ENCODE results near the gene RAB44. TPM values are rescaled to one million over a fixed set of nuclear protein-coding genes. Genes with fewer than 3 reads are reported as not detected.

RAB44 gene
- total and polyA plus RNA-seq, 9 of the 15 experiments (the other 6 are each of a cell fraction or from before 2014, with no cell fraction given) = not detected

DNA sequence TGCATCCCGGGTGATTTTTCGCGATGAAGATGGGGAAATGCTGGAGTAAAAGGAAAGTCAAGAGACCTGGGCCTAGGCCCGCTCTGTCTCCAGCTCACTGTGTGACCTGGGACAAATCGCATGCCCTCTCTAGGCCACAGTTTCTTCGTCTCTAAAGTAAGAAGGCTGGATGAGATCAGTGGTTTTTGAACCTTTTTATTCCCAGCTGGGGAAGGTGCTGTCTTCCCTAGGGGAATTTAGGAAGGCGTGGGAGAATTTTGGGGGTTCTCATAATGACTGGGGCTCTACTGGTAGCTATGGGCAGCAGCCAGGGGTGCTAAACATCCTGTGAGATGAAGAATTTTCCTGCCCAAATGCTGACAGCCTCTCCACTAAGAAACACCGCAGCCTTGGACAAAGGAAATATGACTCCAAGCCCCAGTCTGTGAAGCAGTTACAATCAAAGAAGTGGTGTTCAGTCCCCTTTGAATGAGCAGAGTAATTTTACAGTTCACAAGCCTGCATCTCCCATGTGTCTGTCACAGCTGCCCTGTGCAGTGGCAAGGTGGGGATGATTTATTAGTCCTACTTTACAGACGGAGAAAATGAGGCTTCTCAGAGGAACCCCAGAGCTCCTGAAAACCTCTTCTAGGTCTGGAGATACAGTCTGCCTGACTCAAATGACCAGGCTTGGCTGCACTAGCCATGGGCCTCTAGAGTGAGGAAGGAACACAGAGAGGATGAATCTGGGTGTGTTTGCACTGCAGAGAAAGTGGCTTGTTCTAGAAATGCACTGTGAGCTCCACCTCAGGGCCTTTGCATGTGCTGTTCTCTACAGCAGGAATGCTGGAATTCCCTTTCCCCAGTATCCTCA is 57.2 kb downstream of the RAB44 start:
- H3K4me2 ChIP-seq (ENCODE audit: insufficient read depth, low read length) = no peak overlapping the region
- DNase-seq (ENCODE audit: extremely low read depth in 1 of 4, low spot score in 3 of 4) = no peak
- BruUV-seq (replicated peaks) = no TSS peak
- TF ChIP-seq RBBP5 (IDR thresholded peaks at IDR 0.05; ENCODE audit: borderline replicate concordance, insufficient read depth, low read length, poor library complexity, severe bottlenecking) = peak; percentile 3
- TF ChIP-seq POLR2AphosphoS5 (IDR thresholded peaks at IDR 0.05; ENCODE audit: control insufficient read depth, insufficient read depth, low read depth, low read length) = no peak
- TF ChIP-seq RBM25 (IDR thresholded peaks at IDR 0.05; ENCODE audit: low read depth, low read length, severe bottlenecking) = peak; percentile 81
- TF ChIP-seq, protein P1, sequence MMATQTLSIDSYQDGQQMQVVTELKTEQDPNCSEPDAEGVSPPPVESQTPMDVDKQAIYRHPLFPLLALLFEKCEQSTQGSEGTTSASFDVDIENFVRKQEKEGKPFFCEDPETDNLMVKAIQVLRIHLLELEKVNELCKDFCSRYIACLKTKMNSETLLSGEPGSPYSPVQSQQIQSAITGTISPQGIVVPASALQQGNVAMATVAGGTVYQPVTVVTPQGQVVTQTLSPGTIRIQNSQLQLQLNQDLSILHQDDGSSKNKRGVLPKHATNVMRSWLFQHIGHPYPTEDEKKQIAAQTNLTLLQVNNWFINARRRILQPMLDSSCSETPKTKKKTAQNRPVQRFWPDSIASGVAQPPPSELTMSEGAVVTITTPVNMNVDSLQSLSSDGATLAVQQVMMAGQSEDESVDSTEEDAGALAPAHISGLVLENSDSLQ (IDR thresholded peaks at IDR 0.05) = peak; percentile 19; the same call in 1 of the 2 replicates
- no peak for TF ChIP-seq NFIX (CRISPR knock-in tag; IDR thresholded peaks at IDR 0.05; ENCODE audit: low read depth)
- H3K9me3 ChIP-seq (replicated peaks; ENCODE audit: control insufficient read depth, insufficient read depth, low read depth, low read length) = no peaks in the 10 kb centered on the region
- ChIA-PET POLR2A (interaction anchor here (0.6 to 2.0 kb wide), 8 partner anchors 9 to 160 kb away, joined by 3 to 6 read pairs (median 3); no protein-coding TSS in a partner anchor), CTCF (ENCODE audit: low intra/inter-chr PET ratio) (interaction anchor here (0.6 kb wide), 1 partner anchor 659 kb away, joined by 3 read pairs; no protein-coding TSS in a partner anchor)
- FAIRE-seq = peak; percentile 15
- intact Hi-C loops (cut with micrococcal nuclease) = no loop called here
- H3K9ac ChIP-seq (ENCODE audit: insufficient read depth in 1 of 2, low read depth in 2 of 2, low read length in 2 of 2) = no peak overlapping the region
- 48% methylated on average over 9 of the region's 9 CpGs for WGBS (ENCODE audit: insufficient coverage, low coverage, missing lambda C conversion rate)
- peaks cover 0 to 19% of the 10 kb centered on the region in 2 experiments; a peak in 3 of 5 replicates for H3K27me3 ChIP-seq (ENCODE audit: control insufficient read depth in 2 of 2, insufficient read depth in 2 of 2, low read length in 2 of 2)
- no peaks in the 10 kb centered on the region for H3K79me2 ChIP-seq (ENCODE audit: control insufficient read depth, insufficient read depth, low read length)
- H3K36me3 ChIP-seq (ENCODE audit: control insufficient read depth, insufficient read depth, low read length) = no peaks in the 10 kb centered on the region
- H3K9me1 ChIP-seq (ENCODE audit: control insufficient read depth, insufficient read depth, low read length) = no peaks in the 10 kb centered on the region
- H3K27ac ChIP-seq (ENCODE audit: extremely low read depth, low read depth, low read length) = no peak overlapping the region
- in situ Hi-C loops (cut with MboI) = loop anchor here (10.0 kb wide), 1 partner anchor 130 kb away; no protein-coding TSS in a partner anchor
- H2AFZ ChIP-seq (ENCODE audit: low read depth, low read length) = no peak overlapping the region
- H3K4me3 ChIP-seq = no peak overlapping the region
- no peak for ATAC-seq
- H4K20me1 ChIP-seq (replicated peaks; ENCODE audit: control insufficient read depth, insufficient read depth, low read length) = peaks cover 14% of the 10 kb centered on the region; the same call in 1 of the 2 replicates
- peaks cover 0 to 5% of the 10 kb centered on the region in 2 experiments; a peak in 3 of 5 replicates for H3K4me1 ChIP-seq (replicated peaks in 1 of 2; ENCODE audit: control insufficient read depth in 2 of 2, insufficient read depth in 2 of 2, low read length in 2 of 2)

Measured in K562 (cell line).